Uterus (tissue), 4 donors: ENCODE results near the gene PLCL1. TPM values are rescaled to one million over a fixed set of nuclear protein-coding genes. Genes with fewer than 3 reads are reported as not detected.

Experiments
- DNase-seq, 2 donors: peaks; one replicate each; pipeline ENCODE4 v3.0.0-alpha.2; 2019 to 2020
- H3K27ac ChIP-seq, 2 donors: fragments of 200-600 bp; sonication (generic); 1 replicate in 1 of 2; 2 replicates in 1 of 2; pipeline ENCODE4 v1.5.1; 2016 to 2018
- H3K27me3 ChIP-seq, 2 donors: fragments of 200-600 bp; sonication (generic); one replicate each; pipeline ENCODE4 v1.5.1; 2018 to 2019; ENCODE audit warnings: control low read depth in 1 of 2
- H3K36me3 ChIP-seq, 2 donors: fragments of 200-600 bp; sonication (generic); one replicate each; pipeline ENCODE4 v1.5.1; 2019; ENCODE audit warnings: control low read depth in 1 of 2
- H3K4me1 ChIP-seq, 2 donors: fragments of 200-600 bp; sonication (generic); one replicate each; pipeline ENCODE4 v1.5.1; 2018 to 2019; ENCODE audit warnings: control low read depth in 1 of 2
- H3K4me3 ChIP-seq, 2 donors: fragments of 200-600 bp; sonication (generic); 1 replicate in 1 of 2; 2 replicates in 1 of 2; pipeline ENCODE4 v1.5.1; 2018 to 2019; ENCODE audit warnings: mild to moderate bottlenecking in 1 of 2
- H3K9me3 ChIP-seq, 2 donors: fragments of 200-600 bp; sonication (generic); one replicate each; pipeline ENCODE4 v1.5.1; 2019; ENCODE audit warnings: control low read depth in 1 of 2
- CTCF ChIP-seq, 4 experiments: fragments of 200-600 bp in 2 of 4; fragments of 450-650 bp in 2 of 4; sonication (generic) in 2 of 4; IDR thresholded peaks; one replicate each; pipeline ENCODE4 v1.5.1; 2016 to 2019; ENCODE audit warnings: antibody characterized with exemption in 4 of 4, mild to moderate bottlenecking in 2 of 4, moderate library complexity in 1 of 4
- POLR2A ChIP-seq, 2 donors: fragments of 450-650 bp; IDR thresholded peaks; one replicate each; pipeline ENCODE4 v1.6.1; 2016; ENCODE audit warnings: antibody characterized with exemption in 2 of 2, mild to moderate bottlenecking in 1 of 2, moderate library complexity in 1 of 2
- intact Hi-C: fragments of 100-400 bp; cut with DNase I; formaldehyde crosslinking; loops from one replicate; pipeline ENCODE4 v1.15.1; 2023; ENCODE audit warnings: low total_unique reads
- total RNA-seq, 4 donors: library from RNA; depleted of rRNA in 3 of 4; stranded (reverse); fragments of >200 nt in 3 of 4; gene quantifications; one replicate each; pipeline versions ENCODE4 v1.1.0 to v1.2.4, GENCODE V29; 2014 to 2023
- donor health status: DM: yes; HTN: yes; CAD: no.

The PLCL1 gene
- total RNA-seq, 4 donors from 2014 or later: 7.3 to 32.5 (median 15.0) TPM

GRCh38 chr2:197993830-197994229, 189.4 kb downstream of the PLCL1 start:
- Histone ChIP-seq H3K4me1 (no peaks in the 10 kb centered on the region), H3K27me3 (no peaks in the 10 kb centered on the region), H3K9me3 (no peaks in the 10 kb centered on the region), H3K36me3 (no peaks in the 10 kb centered on the region), H3K4me3 (no peak overlapping the region), H3K27ac (no peak overlapping the region)
- no peak for DNase-seq
- no peak for TF ChIP-seq CTCF (IDR thresholded peaks at IDR 0.05)
- TF ChIP-seq POLR2A (IDR thresholded peaks at IDR 0.05): no peak
- intact Hi-C loops: no loop called here

GRCh38 chr2:197994751-197995150, 190.4 kb downstream of the PLCL1 start:
- Histone ChIP-seq H3K4me3 (no peak overlapping the region), H3K27ac (no peak overlapping the region), H3K9me3 (no peaks in the 10 kb centered on the region), H3K27me3 (no peaks in the 10 kb centered on the region), H3K4me1 (no peaks in the 10 kb centered on the region), H3K36me3 (no peaks in the 10 kb centered on the region)
- intact Hi-C loops: no loop called here
- TF ChIP-seq POLR2A (IDR thresholded peaks at IDR 0.05) (no peak), CTCF (IDR thresholded peaks at IDR 0.05) (no peak)
- no peak for DNase-seq

GRCh38 chr2:197996583-197996982, 192.2 kb downstream of the PLCL1 start:
- intact Hi-C loops: no loop called here
- TF ChIP-seq POLR2A (IDR thresholded peaks at IDR 0.05): no peak
- TF ChIP-seq CTCF (IDR thresholded peaks at IDR 0.05): no peak
- H3K27me3 ChIP-seq: no peaks in the 10 kb centered on the region
- no peak for DNase-seq
- H3K4me3 ChIP-seq: no peak overlapping the region
- H3K9me3 ChIP-seq: no peaks in the 10 kb centered on the region
- H3K27ac ChIP-seq: no peak overlapping the region
- H3K36me3 ChIP-seq: no peaks in the 10 kb centered on the region
- H3K4me1 ChIP-seq: no peaks in the 10 kb centered on the region

GRCh38 chr2:197997083-197997541, 192.7 kb downstream of the PLCL1 start:
- no peaks in the 10 kb centered on the region for H3K4me1 ChIP-seq
- no peaks in the 10 kb centered on the region for H3K27me3 ChIP-seq
- no peak overlapping the region for H3K27ac ChIP-seq
- no peaks in the 10 kb centered on the region for H3K36me3 ChIP-seq
- H3K9me3 ChIP-seq: no peaks in the 10 kb centered on the region
- DNase-seq: no peak
- intact Hi-C loops: no loop called here
- H3K4me3 ChIP-seq: no peak overlapping the region
- TF ChIP-seq POLR2A (IDR thresholded peaks at IDR 0.05): no peak
- no peak for TF ChIP-seq CTCF (IDR thresholded peaks at IDR 0.05)

GRCh38 chr2:197998702-197999101, 194.3 kb downstream of the PLCL1 start:
- H3K4me3 ChIP-seq: no peak overlapping the region
- H3K9me3 ChIP-seq: no peaks in the 10 kb centered on the region
- intact Hi-C loops: no loop called here
- H3K4me1 ChIP-seq: no peaks in the 10 kb centered on the region
- no peak for TF ChIP-seq POLR2A (IDR thresholded peaks at IDR 0.05)
- TF ChIP-seq CTCF (IDR thresholded peaks at IDR 0.05): no peak
- no peaks in the 10 kb centered on the region for H3K36me3 ChIP-seq
- no peak overlapping the region for H3K27ac ChIP-seq
- DNase-seq: no peak
- no peaks in the 10 kb centered on the region for H3K27me3 ChIP-seq
